ENCODE data around the gene PATE1. TPM values are rescaled to one million over a fixed set of nuclear protein-coding genes. Genes with fewer than 3 reads are reported as not detected.

PATE1 gene
- total and polyA plus RNA-seq, 7 donors = not detected

DNA sequence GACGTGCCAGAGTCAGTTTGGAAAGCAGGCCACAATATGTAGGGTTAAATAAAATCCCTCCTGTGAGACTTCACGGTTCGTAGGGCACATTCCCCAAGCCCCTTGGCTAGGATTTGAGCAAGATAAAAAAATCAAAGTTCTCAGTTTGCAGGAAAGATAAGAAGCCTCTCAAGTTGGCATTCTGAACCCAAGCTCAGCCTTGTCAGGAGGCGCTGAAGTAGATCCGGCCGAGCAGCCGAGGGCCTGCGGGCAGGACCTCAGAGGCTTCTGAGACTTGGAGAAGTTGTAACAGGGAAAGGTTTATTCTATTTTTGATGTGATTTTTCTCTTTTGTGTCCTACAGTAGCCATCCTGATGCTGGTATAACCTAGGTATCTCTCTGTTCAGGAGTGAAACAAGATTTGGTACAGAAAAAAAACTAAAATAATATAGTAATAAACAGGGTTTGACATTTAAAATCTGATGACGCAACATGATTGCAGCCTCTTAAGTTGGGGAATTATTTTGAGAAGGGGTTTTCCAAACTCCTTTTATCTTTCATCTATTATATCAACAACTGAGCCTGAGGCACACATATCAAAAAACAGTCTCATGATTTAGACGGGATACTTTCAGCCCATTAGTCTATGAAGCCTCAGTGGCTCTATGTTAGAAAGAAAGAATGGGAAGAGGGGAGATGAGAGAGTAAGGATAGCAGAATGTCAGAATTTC is 22.4 kb downstream of the PATE1 start:
- 55 to 67% methylated on average over 10 of the region's 10 CpGs for WGBS, 2 donors
- Histone ChIP-seq H3K27me3 (no peaks in the 10 kb centered on the region), H3K9me3 (no peaks in the 10 kb centered on the region), H3K4me3 (no peak overlapping the region), H3K4me1 (peaks cover 0 to 11% (median 0%) of the 10 kb centered on the region in 4 donors), H3K36me3 (no peaks in the 10 kb centered on the region), H3K27ac (no peak overlapping the region)
- DNase-seq = no peak
- TF ChIP-seq POLR2A (IDR thresholded peaks at IDR 0.05) (no peak), POLR2AphosphoS5 (IDR thresholded peaks at IDR 0.05) (no peak), EP300 (IDR thresholded peaks at IDR 0.05) (no peak)
- TF ChIP-seq, protein P1, sequence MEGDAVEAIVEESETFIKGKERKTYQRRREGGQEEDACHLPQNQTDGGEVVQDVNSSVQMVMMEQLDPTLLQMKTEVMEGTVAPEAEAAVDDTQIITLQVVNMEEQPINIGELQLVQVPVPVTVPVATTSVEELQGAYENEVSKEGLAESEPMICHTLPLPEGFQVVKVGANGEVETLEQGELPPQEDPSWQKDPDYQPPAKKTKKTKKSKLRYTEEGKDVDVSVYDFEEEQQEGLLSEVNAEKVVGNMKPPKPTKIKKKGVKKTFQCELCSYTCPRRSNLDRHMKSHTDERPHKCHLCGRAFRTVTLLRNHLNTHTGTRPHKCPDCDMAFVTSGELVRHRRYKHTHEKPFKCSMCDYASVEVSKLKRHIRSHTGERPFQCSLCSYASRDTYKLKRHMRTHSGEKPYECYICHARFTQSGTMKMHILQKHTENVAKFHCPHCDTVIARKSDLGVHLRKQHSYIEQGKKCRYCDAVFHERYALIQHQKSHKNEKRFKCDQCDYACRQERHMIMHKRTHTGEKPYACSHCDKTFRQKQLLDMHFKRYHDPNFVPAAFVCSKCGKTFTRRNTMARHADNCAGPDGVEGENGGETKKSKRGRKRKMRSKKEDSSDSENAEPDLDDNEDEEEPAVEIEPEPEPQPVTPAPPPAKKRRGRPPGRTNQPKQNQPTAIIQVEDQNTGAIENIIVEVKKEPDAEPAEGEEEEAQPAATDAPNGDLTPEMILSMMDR (IDR thresholded peaks at IDR 0.05) = no peak
- intact Hi-C loops (cut with DNase I) = no loop called here

DNA sequence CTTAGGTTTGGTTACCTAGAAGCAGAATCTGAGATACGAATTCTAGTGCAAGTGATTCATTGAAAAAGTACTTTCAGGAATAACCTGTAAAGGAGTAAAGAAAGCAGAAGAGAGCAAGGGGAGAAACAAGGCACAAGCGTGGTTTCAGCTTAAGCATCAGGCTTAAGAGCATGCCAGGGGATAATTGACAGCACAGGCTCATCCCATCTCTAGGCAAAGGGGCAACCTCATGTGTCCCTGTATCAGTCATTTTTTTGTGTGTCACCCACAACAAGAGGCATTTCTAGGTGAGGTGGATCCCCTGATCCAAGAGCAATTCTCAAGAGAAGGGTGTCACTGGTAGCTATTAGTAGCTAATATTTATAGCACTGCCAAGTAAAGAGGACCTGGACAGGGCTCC is 24.5 kb downstream of the PATE1 start:
- TF ChIP-seq POLR2AphosphoS5 (IDR thresholded peaks at IDR 0.05) (no peak), EP300 (IDR thresholded peaks at IDR 0.05) (no peak), POLR2A (IDR thresholded peaks at IDR 0.05) (no peak)
- TF ChIP-seq, protein P1 (IDR thresholded peaks at IDR 0.05) = no peak
- H3K36me3 ChIP-seq = no peaks in the 10 kb centered on the region
- H3K27ac ChIP-seq = no peak overlapping the region
- 67 to 85% methylated on average over 2 of the region's 2 CpGs for WGBS, 2 donors
- H3K9me3 ChIP-seq = no peaks in the 10 kb centered on the region
- H3K4me1 ChIP-seq = peaks cover 0 to 11% (median 0%) of the 10 kb centered on the region in 4 donors
- intact Hi-C loops (cut with DNase I) = no loop called here
- no peak overlapping the region for H3K4me3 ChIP-seq
- no peak for DNase-seq
- H3K27me3 ChIP-seq = no peaks in the 10 kb centered on the region

DNA sequence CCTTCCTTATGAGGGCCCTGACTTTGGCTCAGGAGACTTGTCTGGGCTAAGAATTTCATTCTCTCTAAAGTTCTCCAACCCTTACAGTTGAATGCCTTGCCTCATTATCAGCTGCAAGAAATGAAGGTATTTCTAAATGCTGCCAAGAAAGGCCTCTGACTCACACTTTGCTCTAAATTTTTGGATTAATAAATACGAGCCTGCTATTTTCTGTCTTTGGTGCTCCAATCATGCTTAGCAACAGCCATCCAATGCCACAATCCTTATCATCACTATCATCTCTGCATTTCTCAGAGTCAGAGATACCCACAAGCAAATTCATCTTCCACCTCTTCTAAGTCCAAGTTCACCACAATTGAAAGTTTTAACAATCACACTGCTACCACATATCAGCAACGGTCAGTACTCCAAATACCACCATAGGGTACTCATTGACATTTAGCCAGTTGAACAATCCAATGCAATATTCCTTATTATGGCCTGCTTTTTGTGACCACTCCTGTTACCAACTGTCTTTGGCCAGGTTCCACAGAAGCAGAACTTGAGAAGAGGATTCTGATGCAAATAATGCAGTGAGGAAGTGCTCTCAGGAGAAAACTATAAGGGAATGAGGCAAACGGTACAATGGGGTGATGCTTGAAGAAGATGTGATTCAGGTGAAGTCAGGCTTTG is 26.9 kb downstream of the PATE1 start:
- no peak for DNase-seq
- WGBS, 2 donors = 69 to 75% methylated on average over 3 of the region's 3 CpGs
- Histone ChIP-seq H3K27me3 (no peaks in the 10 kb centered on the region), H3K27ac (no peak overlapping the region), H3K4me3 (no peak overlapping the region), H3K36me3 (no peaks in the 10 kb centered on the region), H3K9me3 (no peaks in the 10 kb centered on the region), H3K4me1 (peaks cover 0 to 11% (median 0%) of the 10 kb centered on the region in 4 donors)
- TF ChIP-seq POLR2A (IDR thresholded peaks at IDR 0.05) (no peak), EP300 (IDR thresholded peaks at IDR 0.05) (no peak), POLR2AphosphoS5 (IDR thresholded peaks at IDR 0.05) (no peak)
- TF ChIP-seq, protein P1 (IDR thresholded peaks at IDR 0.05) = no peak
- intact Hi-C loops (cut with DNase I) = no loop called here

DNA sequence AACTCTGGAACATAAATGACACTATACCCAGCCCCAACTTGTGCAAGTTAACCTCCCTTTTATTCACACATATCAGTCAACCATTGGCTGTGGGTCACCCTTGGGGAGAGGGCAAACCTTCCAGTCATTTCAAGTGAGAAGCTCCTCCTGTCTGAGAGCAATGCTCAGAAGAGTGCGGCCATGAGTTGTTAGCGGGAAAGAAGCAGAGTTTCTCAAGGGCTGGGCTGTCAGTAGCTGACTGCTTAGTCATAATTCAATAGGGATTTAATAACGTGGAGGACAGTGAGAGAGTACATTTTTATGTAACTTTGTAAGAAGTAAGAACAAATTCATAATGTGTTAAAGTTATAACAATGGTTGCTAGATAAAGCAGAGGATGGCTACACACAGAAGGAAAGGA is 27.4 kb downstream of the PATE1 start:
- intact Hi-C loops (cut with DNase I) = no loop called here
- TF ChIP-seq, protein P1 (IDR thresholded peaks at IDR 0.05) = no peak
- TF ChIP-seq EP300 (IDR thresholded peaks at IDR 0.05) (no peak), POLR2A (IDR thresholded peaks at IDR 0.05) (no peak), POLR2AphosphoS5 (IDR thresholded peaks at IDR 0.05) (no peak)
- DNase-seq = no peak

More for the DNA sequence above, 27.4 kb downstream of the PATE1 start:
- 69 to 73% methylated on average over 3 of the region's 3 CpGs for WGBS, 2 donors
- no peak overlapping the region for H3K4me3 ChIP-seq
- H3K27me3 ChIP-seq = no peaks in the 10 kb centered on the region
- H3K9me3 ChIP-seq = no peaks in the 10 kb centered on the region
- no peaks in the 10 kb centered on the region for H3K36me3 ChIP-seq
- peaks cover 0 to 11% (median 0%) of the 10 kb centered on the region in 4 donors for H3K4me1 ChIP-seq
- H3K27ac ChIP-seq = no peak overlapping the region
